ENCODE measurements around the gene LPAR1. TPM values are rescaled to one million over a fixed set of nuclear protein-coding genes. Genes with fewer than 3 reads are reported as not detected.

Gene LPAR1
- total RNA-seq, 1 experiment from 2014 or later = 0.21 TPM

GRCh38 chr9:111004936-111005335, 33.3 kb downstream of the LPAR1 start:
- no peak for DNase-seq (ENCODE audit: unreplicated experiment)
- Mint-ChIP-seq H3K4me1 (ENCODE audit: insufficient read depth, unreplicated experiment) (no peaks in the 10 kb centered on the region), H3K27me3 (ENCODE audit: insufficient read depth, unreplicated experiment) (no peaks in the 10 kb centered on the region), H3K36me3 (ENCODE audit: insufficient read depth, unreplicated experiment) (no peaks in the 10 kb centered on the region), H3K27ac (ENCODE audit: low read depth, unreplicated experiment) (no peak overlapping the region), H3K4me3 (ENCODE audit: unreplicated experiment) (no peak overlapping the region), H3K9me3 (ENCODE audit: unreplicated experiment) (no peaks in the 10 kb centered on the region)
- intact Hi-C loops (cut with micrococcal nuclease) = no loop called here
- CTCF ChIA-PET = no interaction called here
- POLR2A ChIA-PET = no interaction called here
- TF ChIP-seq CTCF (IDR thresholded peaks at IDR 0.05; ENCODE audit: unreplicated experiment) = no peak
- BruUV-seq (replicated peaks) = no TSS peak

- DNase-seq (ENCODE audit: unreplicated experiment) = no peak
- TF ChIP-seq CTCF (IDR thresholded peaks at IDR 0.05; ENCODE audit: unreplicated experiment) = no peak
- no TSS peak for BruUV-seq (replicated peaks)
- intact Hi-C loops (cut with micrococcal nuclease) = no loop called here
- Mint-ChIP-seq H3K4me3 (ENCODE audit: unreplicated experiment) (no peak overlapping the region), H3K4me1 (ENCODE audit: insufficient read depth, unreplicated experiment) (no peaks in the 10 kb centered on the region), H3K9me3 (ENCODE audit: unreplicated experiment) (no peaks in the 10 kb centered on the region), H3K27ac (ENCODE audit: low read depth, unreplicated experiment) (no peak overlapping the region), H3K27me3 (ENCODE audit: insufficient read depth, unreplicated experiment) (no peaks in the 10 kb centered on the region), H3K36me3 (ENCODE audit: insufficient read depth, unreplicated experiment) (no peaks in the 10 kb centered on the region)
- ChIA-PET POLR2A (no interaction called here), CTCF (interaction anchor here (0.6 kb wide), 1 partner anchor 53 kb away, joined by 5 read pairs; no protein-coding TSS in a partner anchor)
Observed at GRCh38 chr9:111003182-111003581, 35.1 kb downstream of the LPAR1 start.

- CTCF ChIA-PET = interaction anchor here (0.6 to 1.0 kb wide), 2 partner anchors 10 to 162 kb away, joined by 3 read pairs; no protein-coding TSS in a partner anchor
- Mint-ChIP-seq H3K27me3 (ENCODE audit: insufficient read depth, unreplicated experiment) (no peaks in the 10 kb centered on the region), H3K4me3 (ENCODE audit: unreplicated experiment) (no peak overlapping the region), H3K4me1 (ENCODE audit: insufficient read depth, unreplicated experiment) (no peaks in the 10 kb centered on the region), H3K36me3 (ENCODE audit: insufficient read depth, unreplicated experiment) (no peaks in the 10 kb centered on the region), H3K9me3 (ENCODE audit: unreplicated experiment) (no peaks in the 10 kb centered on the region), H3K27ac (ENCODE audit: low read depth, unreplicated experiment) (no peak overlapping the region)
- TF ChIP-seq CTCF (IDR thresholded peaks at IDR 0.05; ENCODE audit: unreplicated experiment) = no peak
- intact Hi-C loops (cut with micrococcal nuclease) = no loop called here
- POLR2A ChIA-PET = no interaction called here
- no TSS peak for BruUV-seq (replicated peaks)
- DNase-seq (ENCODE audit: unreplicated experiment) = no peak
Observed at GRCh38 chr9:111001526-111001925, 36.7 kb downstream of the LPAR1 start.

- Mint-ChIP-seq H3K4me1 (ENCODE audit: insufficient read depth, unreplicated experiment) (no peaks in the 10 kb centered on the region), H3K4me3 (ENCODE audit: unreplicated experiment) (no peak overlapping the region), H3K27ac (ENCODE audit: low read depth, unreplicated experiment) (no peak overlapping the region), H3K9me3 (ENCODE audit: unreplicated experiment) (no peaks in the 10 kb centered on the region), H3K36me3 (ENCODE audit: insufficient read depth, unreplicated experiment) (no peaks in the 10 kb centered on the region), H3K27me3 (ENCODE audit: insufficient read depth, unreplicated experiment) (no peaks in the 10 kb centered on the region)
- TF ChIP-seq CTCF (IDR thresholded peaks at IDR 0.05; ENCODE audit: unreplicated experiment) = no peak
- intact Hi-C loops (cut with micrococcal nuclease) = no loop called here
- ChIA-PET POLR2A (no interaction called here), CTCF (interaction anchor here (0.5 to 0.9 kb wide), 2 partner anchors 8 to 560 kb away, joined by 3 read pairs; no protein-coding TSS in a partner anchor)
- no peak for DNase-seq (ENCODE audit: unreplicated experiment)
- no TSS peak for BruUV-seq (replicated peaks)
Observed at GRCh38 chr9:111000202-111000601, 38.1 kb downstream of the LPAR1 start.
